ENCODE results near the gene ITPR1.

- TF ChIP-seq EZH2phosphoT487 (IDR thresholded peaks at IDR 0.05; ENCODE audit: insufficient read depth, low read depth) (no peak), EZH2 (IDR thresholded peaks at IDR 0.05; ENCODE audit: insufficient read depth, poor library complexity, severe bottlenecking) (no peak)
These were observed 26.2 kb upstream of the ITPR1 start, which contains the start of gene SUMF1 for GRCh38 chr3:4466741-4467521.
